GM19193 (cell line): ENCODE data around the gene EP400.

ENCODE experiments used
- POLR2A ChIP-seq: IDR thresholded peaks from 4 replicates; pipeline ENCODE4 v1.6.1; 2011; ENCODE audit not compliant: insufficient read depth, insufficient read length; ENCODE audit errors: extremely low read depth

Gene EP400

DNA sequence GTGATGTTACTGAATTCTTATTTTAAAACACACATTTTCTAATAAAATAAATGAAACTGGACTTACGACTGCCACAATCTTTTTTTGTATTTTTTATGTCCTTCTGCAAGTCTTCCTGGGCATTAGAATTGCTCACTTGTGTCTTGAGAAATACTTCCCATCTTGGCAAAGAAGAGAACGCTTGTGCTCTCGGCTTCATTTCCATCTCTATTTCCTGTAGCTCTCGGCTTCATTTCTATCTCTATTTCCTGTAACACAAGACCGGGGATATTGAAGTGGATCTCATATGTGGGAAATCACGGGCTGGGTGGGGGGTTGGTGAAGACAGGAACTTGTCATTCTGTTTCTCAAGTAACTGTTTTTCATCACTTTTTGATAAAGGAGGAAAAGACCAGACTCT is 77.9 kb downstream of the EP400 start:
- no peak for TF ChIP-seq POLR2A

DNA sequence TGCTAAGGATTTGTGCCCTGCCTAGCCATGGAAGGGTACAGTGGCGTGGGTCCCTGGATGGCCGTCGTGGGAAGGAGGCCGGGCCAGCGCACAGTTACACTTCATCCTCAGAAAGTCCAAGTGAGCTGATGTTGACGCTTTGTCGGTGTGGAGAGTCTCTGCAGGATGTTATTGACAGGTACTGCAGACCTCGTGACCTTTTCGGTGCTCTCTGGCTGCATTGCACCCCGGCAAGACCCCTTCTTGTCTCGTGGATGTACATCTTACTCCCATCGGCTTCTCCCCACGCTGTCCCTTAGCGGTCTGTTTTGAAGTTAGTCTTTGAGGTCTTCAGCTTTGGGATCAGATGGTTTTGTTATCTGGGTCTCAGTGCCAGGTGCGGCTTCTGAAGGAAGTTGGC is 78.4 kb downstream of the EP400 start:
- no peak for TF ChIP-seq POLR2A

DNA sequence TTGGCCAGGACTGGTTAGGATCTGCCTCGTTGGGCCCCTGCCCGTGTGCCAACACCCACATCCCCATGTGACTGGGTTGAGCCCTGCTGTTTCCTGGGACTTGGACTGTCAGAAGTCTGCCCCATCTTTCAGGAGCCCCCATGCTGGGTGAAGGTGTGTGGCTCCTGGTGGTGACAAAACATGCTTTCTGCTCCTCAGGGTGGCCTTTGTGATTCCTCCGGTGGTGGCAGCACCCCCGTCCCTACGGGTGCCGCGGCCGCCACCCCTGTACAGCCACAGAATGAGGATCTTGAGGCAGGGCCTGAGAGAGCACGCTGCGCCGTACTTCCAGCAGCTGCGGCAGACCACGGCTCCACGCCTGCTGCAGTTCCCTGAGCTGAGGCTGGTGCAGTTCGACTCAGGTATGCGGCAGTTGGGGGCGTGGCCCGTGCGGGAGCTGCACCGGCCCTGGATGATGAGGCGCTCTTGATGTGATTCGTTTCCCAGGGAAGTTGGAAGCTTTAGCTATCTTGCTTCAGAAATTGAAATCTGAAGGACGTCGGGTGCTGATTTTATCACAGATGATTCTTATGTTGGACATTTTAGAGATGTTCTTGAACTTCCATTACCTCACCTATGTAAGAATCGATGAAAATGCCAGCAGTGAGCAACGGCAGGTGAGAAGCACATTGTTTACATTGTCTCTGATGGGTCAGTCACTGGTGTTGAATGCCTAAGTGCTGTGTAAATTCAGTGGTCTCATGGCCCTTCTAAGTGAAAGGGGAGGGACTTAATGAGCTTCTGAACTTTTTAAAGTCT is 80.0 kb downstream of the EP400 start:
- TF ChIP-seq POLR2A = no peak

- no peak for TF ChIP-seq POLR2A
Measured at GRCh38 chr12:132030367-132031038, 80.8 kb downstream of the EP400 start.

- TF ChIP-seq POLR2A = no peak
Measured at GRCh38 chr12:132033627-132034026, 83.9 kb downstream of the EP400 start.

DNA sequence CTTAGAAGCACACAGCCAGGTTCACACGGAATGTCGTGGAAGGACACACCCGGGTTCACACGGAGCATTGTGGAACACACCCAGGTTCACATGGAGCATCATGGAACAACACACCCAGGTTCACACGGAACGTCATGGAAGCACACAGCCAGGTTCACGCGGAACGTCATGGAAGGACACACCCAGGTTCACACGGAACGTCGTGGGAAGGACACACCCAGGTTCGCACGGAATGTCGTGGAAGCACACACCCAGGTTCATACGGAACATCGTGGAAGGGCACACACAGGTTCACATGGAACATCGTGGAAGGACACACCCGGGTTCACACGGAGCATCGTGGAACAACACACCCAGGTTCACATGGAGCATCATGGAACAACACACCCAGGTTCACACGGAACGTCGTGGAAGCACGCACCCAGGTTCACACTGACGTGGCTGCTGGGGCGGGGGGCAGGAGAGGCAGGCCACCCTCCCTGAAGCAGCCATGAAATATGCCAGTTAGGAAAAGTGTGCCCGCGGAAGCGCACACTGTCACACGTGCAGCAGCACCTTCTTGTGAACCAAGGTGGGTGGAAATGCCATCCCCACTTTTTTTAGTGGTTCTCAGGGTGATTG is 86.4 kb downstream of the EP400 start:
- TF ChIP-seq POLR2A = no peak

DNA sequence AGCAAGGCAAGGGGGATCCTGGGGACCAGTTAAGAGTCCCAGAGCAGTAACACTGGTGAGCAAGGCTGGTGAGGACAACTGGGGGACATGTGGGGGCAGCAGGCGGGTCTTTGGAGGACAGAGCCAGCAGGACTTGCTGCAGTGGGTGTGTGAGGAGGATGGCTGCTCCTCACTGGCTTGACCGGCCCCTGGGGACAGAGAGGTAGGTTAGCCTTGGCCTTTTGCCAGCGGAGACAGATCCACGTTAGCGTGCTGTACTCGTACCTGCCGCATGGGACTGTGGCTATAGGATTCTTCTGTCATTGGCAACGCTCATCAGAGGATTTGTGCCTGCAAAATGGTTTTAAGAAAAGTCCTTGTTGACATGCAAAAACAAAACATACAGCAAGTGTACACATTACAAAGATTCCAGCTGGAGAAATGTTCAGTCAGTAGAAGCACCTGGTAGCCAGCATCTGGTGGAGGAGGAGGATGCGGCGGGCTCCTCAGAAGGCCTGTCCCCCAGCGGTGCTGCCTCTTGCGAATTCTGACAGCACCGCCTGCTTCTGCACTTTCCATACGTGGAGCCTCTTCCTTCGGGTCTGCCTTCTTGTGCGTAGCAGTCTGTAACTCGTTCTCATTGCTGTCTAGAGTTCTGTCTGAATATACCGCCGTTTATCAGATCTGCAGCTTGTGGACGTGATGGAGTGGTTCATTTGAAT is 91.3 kb downstream of the EP400 start:
- TF ChIP-seq POLR2A = no peak

DNA sequence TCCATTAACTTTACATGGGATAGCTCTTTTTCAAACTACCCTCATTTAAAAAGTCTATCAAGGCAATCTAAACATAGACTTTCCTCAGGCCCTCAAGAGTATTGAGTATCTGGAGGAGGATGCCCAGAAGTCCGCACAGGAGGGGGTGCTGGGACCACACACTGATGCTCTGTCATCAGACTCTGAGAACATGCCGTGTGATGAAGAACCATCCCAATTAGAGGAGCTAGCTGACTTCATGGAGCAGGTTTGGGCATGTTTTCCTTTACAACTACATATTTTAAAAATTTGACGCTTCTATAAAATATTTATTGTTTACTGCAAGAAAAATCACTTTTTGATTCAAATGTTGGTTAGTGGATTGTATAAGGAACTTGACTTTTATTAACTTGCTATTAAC is 93.5 kb downstream of the EP400 start:
- TF ChIP-seq POLR2A = no peak

GRCh38 chr12:132043770-132044467 is 94.2 kb downstream of the EP400 start:
- no peak for TF ChIP-seq POLR2A

DNA sequence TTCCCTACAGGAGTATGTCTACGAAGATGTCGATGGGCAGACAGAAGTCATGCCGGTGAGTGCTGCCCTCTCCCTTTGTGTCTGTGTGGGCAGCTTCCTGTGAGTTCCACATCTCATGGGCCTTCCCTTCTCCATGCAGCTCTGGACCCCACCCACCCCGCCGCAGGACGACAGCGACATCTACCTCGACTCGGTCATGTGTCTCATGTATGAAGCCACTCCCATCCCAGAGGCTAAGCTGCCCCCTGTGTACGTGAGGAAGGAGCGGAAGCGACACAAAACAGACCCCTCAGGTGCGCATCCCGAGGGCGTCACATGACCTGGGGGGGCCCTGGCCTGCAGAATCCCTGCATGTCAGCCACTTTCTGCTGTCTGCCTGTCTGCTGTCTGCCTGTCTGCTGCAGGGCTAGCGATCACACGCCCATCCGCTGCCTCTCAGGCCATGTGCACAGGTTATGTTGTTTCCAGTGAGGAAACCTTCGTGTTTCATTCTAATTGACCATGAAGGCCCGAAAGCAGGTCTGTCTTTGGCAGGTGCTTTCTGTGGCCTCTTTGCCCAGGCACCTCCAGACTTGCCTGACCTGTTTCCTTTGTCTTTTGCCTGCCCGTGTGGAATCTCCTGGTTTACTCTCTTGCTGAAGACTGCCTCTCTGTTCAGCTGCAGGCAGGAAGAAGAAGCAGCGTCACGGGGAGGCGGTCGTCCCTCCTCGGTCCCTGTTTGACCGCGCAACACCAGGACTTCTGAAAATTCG is 95.1 kb downstream of the EP400 start:
- no peak for TF ChIP-seq POLR2A

DNA sequence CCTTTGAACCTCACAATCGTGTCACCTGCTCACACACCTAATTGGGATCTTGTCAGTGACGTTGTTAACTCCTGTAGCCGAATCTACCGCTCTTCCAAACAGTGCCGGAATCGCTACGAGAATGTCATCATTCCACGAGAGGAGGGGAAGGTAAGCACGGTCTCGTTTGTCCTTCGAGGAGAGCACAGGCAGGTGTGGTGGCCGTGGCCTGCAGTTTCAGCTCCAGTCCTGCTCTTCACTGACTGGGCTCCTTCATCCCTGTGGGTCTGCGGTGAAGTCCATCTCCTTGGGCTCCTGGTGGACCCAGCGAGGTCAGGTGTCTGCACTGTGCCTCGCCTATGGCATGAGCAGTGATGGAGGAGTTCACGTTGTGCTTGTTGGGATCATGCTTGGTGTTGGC is 96.0 kb downstream of the EP400 start:
- no peak for TF ChIP-seq POLR2A

- no peak for TF ChIP-seq POLR2A
Measured at GRCh38 chr12:132046561-132046960, 96.8 kb downstream of the EP400 start.

- TF ChIP-seq POLR2A = no peak
Measured at GRCh38 chr12:132049442-132049841, 99.7 kb downstream of the EP400 start.

DNA sequence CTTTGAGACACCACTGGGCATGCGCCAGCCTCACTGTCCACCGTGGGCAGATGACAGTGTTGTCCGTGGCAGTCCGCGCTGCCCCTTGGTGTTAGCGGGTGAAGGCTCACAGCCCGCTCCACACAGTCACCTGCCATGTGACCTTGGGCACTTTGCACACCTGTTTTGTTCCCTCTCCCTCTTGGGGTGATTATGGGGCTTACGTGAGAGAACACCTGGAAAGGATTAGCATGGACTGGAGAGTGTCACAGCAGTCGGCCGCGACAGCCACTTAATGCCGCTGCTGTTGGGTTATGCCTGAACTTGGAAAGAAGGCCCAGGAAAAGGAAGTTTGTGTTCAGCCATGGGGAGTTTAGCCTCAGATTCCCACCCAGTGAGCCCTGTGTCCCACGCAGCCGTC is 100.1 kb downstream of the EP400 start:
- TF ChIP-seq POLR2A = no peak
